ENCODE data around the gene PTPN4. TPM values are rescaled to one million over a fixed set of nuclear protein-coding genes. Genes with fewer than 3 reads are reported as not detected.

PTPN4 gene
- total and polyA plus RNA-seq, 9 of the 15 experiments (the other 6 are each of a cell fraction or from before 2014, with no cell fraction given), result 5.0 to 32.8 (median 27.3) TPM

DNA sequence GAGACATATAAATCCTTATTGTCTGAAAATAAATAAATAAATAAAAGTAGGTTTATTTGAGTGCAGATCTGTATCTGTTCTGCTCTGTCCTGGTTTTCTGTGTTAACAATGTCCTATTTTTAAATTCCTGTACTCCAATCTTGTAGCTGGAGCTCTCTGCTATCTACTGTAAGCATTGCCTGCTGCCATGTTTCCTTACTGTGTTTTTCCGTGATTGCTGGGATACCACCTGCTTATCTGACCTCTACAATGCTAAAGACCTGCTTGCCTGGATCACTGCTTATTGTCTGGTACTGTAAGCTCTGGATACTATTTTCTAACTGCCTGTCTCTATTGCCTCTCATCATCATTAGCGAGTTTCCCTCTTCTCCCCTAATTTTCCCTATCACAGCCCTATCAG lies 11.6 kb downstream of the PTPN4 start (continued):
- TF ChIP-seq TAF1 (IDR thresholded peaks at IDR 0.05; ENCODE audit: control insufficient read depth, extremely low read depth, insufficient read depth, low read length, severe bottlenecking) (no peak), ZNF174 (CRISPR knock-in tag; IDR thresholded peaks at IDR 0.05) (no peak), HNRNPH1 (optimal IDR thresholded peaks at IDR 0.05; ENCODE audit: low read depth, low read length) (no peak), KDM1A (IDR thresholded peaks at IDR 0.05) (peak; percentile 83 to 85), NELFE (IDR thresholded peaks at IDR 0.05; ENCODE audit: insufficient read depth, insufficient read length) (no peak), HNRNPK (IDR thresholded peaks at IDR 0.05; ENCODE audit: low read depth, low read length, poor library complexity, severe bottlenecking) (no peak), MCM7 (IDR thresholded peaks at IDR 0.05) (no peak), CBFA2T2 (conservative IDR thresholded peaks at IDR 0.05) (peak; percentile 80), ZFPM2 (CRISPR knock-in tag; IDR thresholded peaks at IDR 0.05) (no peak), ZBTB17 (CRISPR knock-in tag; IDR thresholded peaks at IDR 0.05) (no peak), ARID1B (IDR thresholded peaks at IDR 0.05) (peak; percentile 74), GATA2 (CRISPR knock-in tag; IDR thresholded peaks at IDR 0.05) (peak; percentile 58; the same call in 1 of the 2 replicates), STAT5A (IDR thresholded peaks at IDR 0.05; ENCODE audit: borderline replicate concordance, low read length) (peak; percentile 41; the same call in 1 of the 2 replicates), TAF7 (tag; IDR thresholded peaks at IDR 0.05) (no peak), NFIX (CRISPR knock-in tag; IDR thresholded peaks at IDR 0.05; ENCODE audit: low read depth) (no peak)
- TF ChIP-seq, protein P1, sequence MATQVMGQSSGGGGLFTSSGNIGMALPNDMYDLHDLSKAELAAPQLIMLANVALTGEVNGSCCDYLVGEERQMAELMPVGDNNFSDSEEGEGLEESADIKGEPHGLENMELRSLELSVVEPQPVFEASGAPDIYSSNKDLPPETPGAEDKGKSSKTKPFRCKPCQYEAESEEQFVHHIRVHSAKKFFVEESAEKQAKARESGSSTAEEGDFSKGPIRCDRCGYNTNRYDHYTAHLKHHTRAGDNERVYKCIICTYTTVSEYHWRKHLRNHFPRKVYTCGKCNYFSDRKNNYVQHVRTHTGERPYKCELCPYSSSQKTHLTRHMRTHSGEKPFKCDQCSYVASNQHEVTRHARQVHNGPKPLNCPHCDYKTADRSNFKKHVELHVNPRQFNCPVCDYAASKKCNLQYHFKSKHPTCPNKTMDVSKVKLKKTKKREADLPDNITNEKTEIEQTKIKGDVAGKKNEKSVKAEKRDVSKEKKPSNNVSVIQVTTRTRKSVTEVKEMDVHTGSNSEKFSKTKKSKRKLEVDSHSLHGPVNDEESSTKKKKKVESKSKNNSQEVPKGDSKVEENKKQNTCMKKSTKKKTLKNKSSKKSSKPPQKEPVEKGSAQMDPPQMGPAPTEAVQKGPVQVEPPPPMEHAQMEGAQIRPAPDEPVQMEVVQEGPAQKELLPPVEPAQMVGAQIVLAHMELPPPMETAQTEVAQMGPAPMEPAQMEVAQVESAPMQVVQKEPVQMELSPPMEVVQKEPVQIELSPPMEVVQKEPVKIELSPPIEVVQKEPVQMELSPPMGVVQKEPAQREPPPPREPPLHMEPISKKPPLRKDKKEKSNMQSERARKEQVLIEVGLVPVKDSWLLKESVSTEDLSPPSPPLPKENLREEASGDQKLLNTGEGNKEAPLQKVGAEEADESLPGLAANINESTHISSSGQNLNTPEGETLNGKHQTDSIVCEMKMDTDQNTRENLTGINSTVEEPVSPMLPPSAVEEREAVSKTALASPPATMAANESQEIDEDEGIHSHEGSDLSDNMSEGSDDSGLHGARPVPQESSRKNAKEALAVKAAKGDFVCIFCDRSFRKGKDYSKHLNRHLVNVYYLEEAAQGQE (IDR thresholded peaks at IDR 0.05; ENCODE audit: borderline replicate concordance), result no peak
- TF ChIP-seq, protein P1 (CRISPR knock-in tag; IDR thresholded peaks at IDR 0.05; ENCODE audit: low read depth), result no peak
- TF ChIP-seq, protein P2, sequence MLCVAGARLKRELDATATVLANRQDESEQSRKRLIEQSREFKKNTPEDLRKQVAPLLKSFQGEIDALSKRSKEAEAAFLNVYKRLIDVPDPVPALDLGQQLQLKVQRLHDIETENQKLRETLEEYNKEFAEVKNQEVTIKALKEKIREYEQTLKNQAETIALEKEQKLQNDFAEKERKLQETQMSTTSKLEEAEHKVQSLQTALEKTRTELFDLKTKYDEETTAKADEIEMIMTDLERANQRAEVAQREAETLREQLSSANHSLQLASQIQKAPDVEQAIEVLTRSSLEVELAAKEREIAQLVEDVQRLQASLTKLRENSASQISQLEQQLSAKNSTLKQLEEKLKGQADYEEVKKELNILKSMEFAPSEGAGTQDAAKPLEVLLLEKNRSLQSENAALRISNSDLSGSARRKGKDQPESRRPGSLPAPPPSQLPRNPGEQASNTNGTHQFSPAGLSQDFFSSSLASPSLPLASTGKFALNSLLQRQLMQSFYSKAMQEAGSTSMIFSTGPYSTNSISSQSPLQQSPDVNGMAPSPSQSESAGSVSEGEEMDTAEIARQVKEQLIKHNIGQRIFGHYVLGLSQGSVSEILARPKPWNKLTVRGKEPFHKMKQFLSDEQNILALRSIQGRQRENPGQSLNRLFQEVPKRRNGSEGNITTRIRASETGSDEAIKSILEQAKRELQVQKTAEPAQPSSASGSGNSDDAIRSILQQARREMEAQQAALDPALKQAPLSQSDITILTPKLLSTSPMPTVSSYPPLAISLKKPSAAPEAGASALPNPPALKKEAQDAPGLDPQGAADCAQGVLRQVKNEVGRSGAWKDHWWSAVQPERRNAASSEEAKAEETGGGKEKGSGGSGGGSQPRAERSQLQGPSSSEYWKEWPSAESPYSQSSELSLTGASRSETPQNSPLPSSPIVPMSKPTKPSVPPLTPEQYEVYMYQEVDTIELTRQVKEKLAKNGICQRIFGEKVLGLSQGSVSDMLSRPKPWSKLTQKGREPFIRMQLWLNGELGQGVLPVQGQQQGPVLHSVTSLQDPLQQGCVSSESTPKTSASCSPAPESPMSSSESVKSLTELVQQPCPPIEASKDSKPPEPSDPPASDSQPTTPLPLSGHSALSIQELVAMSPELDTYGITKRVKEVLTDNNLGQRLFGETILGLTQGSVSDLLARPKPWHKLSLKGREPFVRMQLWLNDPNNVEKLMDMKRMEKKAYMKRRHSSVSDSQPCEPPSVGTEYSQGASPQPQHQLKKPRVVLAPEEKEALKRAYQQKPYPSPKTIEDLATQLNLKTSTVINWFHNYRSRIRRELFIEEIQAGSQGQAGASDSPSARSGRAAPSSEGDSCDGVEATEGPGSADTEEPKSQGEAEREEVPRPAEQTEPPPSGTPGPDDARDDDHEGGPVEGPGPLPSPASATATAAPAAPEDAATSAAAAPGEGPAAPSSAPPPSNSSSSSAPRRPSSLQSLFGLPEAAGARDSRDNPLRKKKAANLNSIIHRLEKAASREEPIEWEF (CRISPR knock-in tag; IDR thresholded peaks at IDR 0.05), result no peak

Data from K562 (cell line).